Measurements from ENCODE around the gene GOLIM4.
"Not testable (repeated sequence)": the region's sequence is repeated elsewhere in the genome, so short reads cannot be mapped to it uniquely, and the experiment has no call there.

GOLIM4 gene

GRCh38 chr3:168095611-168096209 is at the start of gene GOLIM4:
Gene GOLIM4 (minus strand): TSS chr3:168095924. CDS start chr3:168095285, 639 bp downstream.
- TF ChIP-seq CTCF (IDR thresholded peaks at IDR 0.05; ENCODE audit: extremely low read depth, missing control alignments) = peak; percentile 13
- peak; percentile 95 for DNase-seq (ENCODE audit: low spot score)

- TF ChIP-seq CTCF (IDR thresholded peaks at IDR 0.05; ENCODE audit: extremely low read depth, missing control alignments) = no peak
- DNase-seq (ENCODE audit: low spot score) = no peak
Measured at GRCh38 chr3:168141405-168141998, 45.8 kb upstream of the GOLIM4 start.

GRCh38 chr3:168139947-168140346 is 44.2 kb upstream of the GOLIM4 start:
- DNase-seq (ENCODE audit: low spot score) = no peak
- TF ChIP-seq CTCF (IDR thresholded peaks at IDR 0.05; ENCODE audit: extremely low read depth, missing control alignments) = no peak

DNA sequence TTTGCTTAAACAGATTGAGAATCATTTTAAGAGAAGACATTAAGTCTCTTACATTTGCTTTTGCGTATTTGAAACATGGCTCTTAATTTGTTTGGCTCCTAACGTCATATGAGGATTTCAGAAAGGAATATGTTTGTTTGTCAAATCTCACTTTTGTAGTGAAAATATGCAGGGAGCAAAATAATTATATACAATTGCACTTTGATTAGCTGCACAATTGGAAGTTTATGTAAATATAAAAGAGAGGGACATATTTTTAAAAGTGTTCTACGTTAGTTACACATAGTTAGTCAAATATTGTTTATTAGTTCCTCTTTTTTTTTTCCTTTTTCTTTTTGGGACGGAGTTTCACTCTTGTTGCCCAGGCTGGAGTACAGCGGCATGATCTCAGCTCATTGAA is 42.7 kb upstream of the GOLIM4 start:
- DNase-seq (ENCODE audit: low spot score) = no peak
- TF ChIP-seq CTCF (IDR thresholded peaks at IDR 0.05; ENCODE audit: extremely low read depth, missing control alignments) = no peak

DNA sequence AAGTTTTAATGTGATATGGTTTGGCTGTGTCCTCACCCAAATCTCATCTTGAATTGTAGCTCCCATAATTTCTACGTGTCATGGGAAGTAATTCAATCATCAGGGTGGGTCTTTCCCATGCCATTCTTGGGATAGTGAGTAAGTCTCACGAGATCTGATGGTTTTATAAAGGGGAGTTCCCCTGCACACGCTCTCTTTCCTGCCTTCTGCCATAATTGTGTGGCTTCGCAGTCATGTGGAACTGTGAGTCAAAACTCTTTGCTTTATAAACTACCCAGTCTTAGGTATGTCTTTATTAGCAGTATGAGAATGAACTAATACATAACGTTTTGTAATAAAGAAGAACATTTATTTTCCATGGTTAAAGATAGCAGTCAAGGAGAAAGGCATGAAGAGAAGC is 39.2 kb upstream of the GOLIM4 start:
- DNase-seq (ENCODE audit: low spot score) = no peak

GRCh38 chr3:168130250-168130649 is 34.5 kb upstream of the GOLIM4 start:
- DNase-seq (ENCODE audit: low spot score) = not testable (repeated sequence)

More for the DNA sequence above, 39.2 kb upstream of the GOLIM4 start:
- TF ChIP-seq CTCF (IDR thresholded peaks at IDR 0.05; ENCODE audit: extremely low read depth, missing control alignments) = no peak

GRCh38 chr3:168128463-168128862 is 32.7 kb upstream of the GOLIM4 start:
- DNase-seq (ENCODE audit: low spot score) = not testable (repeated sequence)

DNA sequence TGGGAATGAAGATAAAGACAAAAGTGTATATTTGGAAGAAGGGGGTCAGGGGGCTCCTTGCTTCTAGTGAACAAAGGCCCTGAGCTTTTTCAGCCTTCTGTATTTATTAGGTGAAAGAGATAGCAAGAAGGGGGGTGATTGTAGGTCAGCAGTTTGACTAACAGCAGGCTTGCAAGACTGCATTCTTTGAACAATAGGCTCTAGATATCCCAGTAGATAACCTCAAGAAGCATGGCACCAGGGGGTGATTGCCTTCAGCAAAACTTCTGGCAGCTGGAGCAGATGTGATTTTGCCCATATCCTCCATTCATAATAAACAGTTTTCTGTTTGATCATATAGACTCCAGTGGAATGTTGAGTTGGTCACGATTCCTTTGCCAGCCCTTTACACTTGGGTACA is 31.7 kb upstream of the GOLIM4 start:
- no peak for DNase-seq (ENCODE audit: low spot score)
- no peak for TF ChIP-seq CTCF (IDR thresholded peaks at IDR 0.05; ENCODE audit: extremely low read depth, missing control alignments)
